HL-60 (cell line): ENCODE results near the gene ZNF81.
"Not testable (repeated sequence)": the region's sequence is repeated elsewhere in the genome, so short reads cannot be mapped to it uniquely, and the experiment has no call there.

Experiments
- DNase-seq, 2 experiments: peaks; one replicate each; pipeline ENCODE4 v3.0.0-alpha.2; 2010 to 2020; ENCODE audit warnings: low read depth in 1 of 2, low spot score in 1 of 2
- H3K27ac ChIP-seq: fragments of 250-450 bp; sonication (Bioruptor Pico); replicated peaks from 2 replicates; pipeline ENCODE4 v1.5.1; 2020; ENCODE audit warnings: mild to moderate bottlenecking, moderate library complexity
- H3K27me3 ChIP-seq: fragments of 250-450 bp; sonication (Bioruptor Pico); 2 replicates; pipeline ENCODE4 v1.5.1; 2021; ENCODE audit warnings: mild to moderate bottlenecking, moderate library complexity; ENCODE audit not compliant: insufficient read depth, poor library complexity, severe bottlenecking
- H3K4me3 ChIP-seq: replicated peaks from 2 replicates; pipeline ENCODE4 v1.5.1; 2011; ENCODE audit warnings: mild to moderate bottlenecking, control low read depth, low read length; ENCODE audit not compliant: insufficient read depth
- CTCF ChIP-seq: IDR thresholded peaks from one replicate; pipeline ENCODE4 v1.5.1; 2011; ENCODE audit warnings: low read length, control low read depth, inconsistent platforms; ENCODE audit not compliant: insufficient read depth
- GABPA ChIP-seq: IDR thresholded peaks from 2 replicates; pipeline ENCODE4 v1.6.1; 2012; ENCODE audit warnings: low read depth
- POLR2AphosphoS5 ChIP-seq: IDR thresholded peaks from 2 replicates; pipeline ENCODE4 v1.6.1; 2012; ENCODE audit warnings: low read depth
- REST ChIP-seq: IDR thresholded peaks from 2 replicates; pipeline ENCODE4 v1.6.1; 2012; ENCODE audit warnings: low read depth; ENCODE audit not compliant: insufficient replicate concordance
- SPI1 ChIP-seq: IDR thresholded peaks from 2 replicates; pipeline ENCODE4 v1.6.1; 2012; ENCODE audit warnings: low read depth, mild to moderate bottlenecking, borderline replicate concordance

Gene ZNF81

DNA sequence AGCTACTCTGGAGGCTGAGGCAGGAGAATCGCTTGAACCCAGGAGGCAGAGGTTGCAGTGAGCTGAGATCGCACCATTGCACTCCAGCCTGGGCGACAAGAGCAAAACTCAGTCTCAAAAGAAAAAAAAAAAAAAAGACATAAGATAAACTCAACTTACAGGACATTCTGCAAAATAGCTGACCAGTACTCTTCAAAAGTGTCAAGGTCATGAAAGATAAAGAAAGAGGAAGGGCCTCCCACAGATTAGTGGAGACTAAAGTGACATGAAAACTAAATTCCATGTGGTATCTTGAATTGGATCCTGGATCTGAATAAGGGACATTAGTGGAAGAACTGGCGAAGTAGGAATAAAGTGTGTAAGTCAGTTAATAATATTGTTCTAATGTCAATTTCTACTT lies 103.7 kb downstream of the ZNF81 start:
- no peak overlapping the region for H3K27ac ChIP-seq
- H3K4me3 ChIP-seq, result no peak overlapping the region
- DNase-seq, result no peak
- no peaks in the 10 kb centered on the region for H3K27me3 ChIP-seq
- TF ChIP-seq REST, result no peak
- TF ChIP-seq CTCF, result no peak
- no peak for TF ChIP-seq POLR2AphosphoS5
- no peak for TF ChIP-seq SPI1
- TF ChIP-seq GABPA, result no peak

DNA sequence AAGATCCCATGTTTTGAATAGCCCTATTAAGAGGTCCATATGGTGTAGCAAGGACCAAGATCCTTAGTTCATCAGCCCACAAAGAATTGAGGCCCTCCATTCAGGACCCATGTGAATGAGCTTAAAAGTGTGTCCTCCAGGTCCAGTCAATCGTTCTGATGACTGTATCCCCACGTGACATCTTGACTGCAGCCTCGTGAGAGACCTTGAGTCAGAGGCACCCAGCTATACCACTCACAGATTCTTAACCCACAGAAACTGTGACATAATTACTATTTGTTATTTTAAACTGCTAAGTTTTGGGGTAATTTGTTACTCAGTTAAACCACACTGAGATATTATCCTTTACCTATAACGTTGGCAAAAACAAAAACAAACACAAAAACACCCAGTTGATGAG lies 104.7 kb downstream of the ZNF81 start:
- no peak for TF ChIP-seq CTCF
- TF ChIP-seq GABPA, result no peak
- no peak for TF ChIP-seq SPI1
- TF ChIP-seq REST, result no peak
- no peak for DNase-seq
- Histone ChIP-seq H3K27me3 (no peaks in the 10 kb centered on the region), H3K27ac (no peak overlapping the region), H3K4me3 (no peak overlapping the region)

GRCh38 chrX:47955295-47955694 lies 118.6 kb downstream of the ZNF81 start:
- H3K27ac ChIP-seq, H3K4me3 ChIP-seq, DNase-seq, H3K27me3 ChIP-seq: not testable (repeated sequence)

DNA sequence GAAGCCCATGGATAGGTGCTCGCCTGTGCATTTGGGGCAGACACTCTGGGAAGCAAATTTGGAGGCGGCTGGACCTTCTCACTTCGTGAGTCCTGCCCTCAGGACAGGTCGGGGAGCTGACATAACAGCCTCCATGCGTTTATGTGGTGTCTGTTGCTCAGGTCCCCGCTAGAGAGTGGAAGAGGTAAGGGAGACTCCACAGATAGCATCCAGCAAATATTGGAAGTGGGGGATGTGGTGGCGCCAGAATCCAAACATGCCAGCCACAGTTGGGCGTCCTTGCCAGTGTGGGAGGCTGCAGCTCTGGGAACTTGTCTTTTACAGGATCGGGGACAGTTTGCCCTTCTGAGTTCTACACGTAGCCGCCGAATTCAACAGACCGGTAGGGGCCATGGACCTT lies 119.3 kb downstream of the ZNF81 start:
- TF ChIP-seq GABPA (no peak), REST (no peak), CTCF (no peak), POLR2AphosphoS5 (no peak), SPI1 (no peak)
- no peak for DNase-seq
- Histone ChIP-seq H3K27ac (no peak overlapping the region), H3K27me3 (no peaks in the 10 kb centered on the region), H3K4me3 (no peak overlapping the region)

GRCh38 chrX:47958206-47958605 lies 121.5 kb downstream of the ZNF81 start:
- not testable (repeated sequence) for H3K27ac ChIP-seq, DNase-seq, H3K4me3 ChIP-seq, H3K27me3 ChIP-seq
